Spinal cord (tissue), 10 donors: ENCODE data around the gene ADAP2. TPM values are rescaled to one million over a fixed set of nuclear protein-coding genes. Genes with fewer than 3 reads are reported as not detected.
A peak's percentile ranks its signal among the peaks of the same experiment; 100 is the strongest.

Source experiments
- DNase-seq, 6 donors: peaks; one replicate each; pipeline versions ENCODE4 v3.0.0 to v3.0.0-alpha.2; 2013 to 2015; ENCODE audit warnings: low spot score in 6 of 6, low read depth in 4 of 6
- H3K27ac ChIP-seq: one replicate; pipeline ENCODE4 v1.5.1; 2013; ENCODE audit warnings: low read depth, low read length, control low read depth
- H3K27me3 ChIP-seq: one replicate; pipeline ENCODE4 v1.6.1; 2013; ENCODE audit warnings: low read length; ENCODE audit not compliant: control insufficient read depth, insufficient read depth
- H3K36me3 ChIP-seq: one replicate; pipeline ENCODE4 v1.6.1; 2013; ENCODE audit warnings: low read length; ENCODE audit not compliant: control insufficient read depth, insufficient read depth
- H3K4me1 ChIP-seq: one replicate; pipeline ENCODE4 v1.6.1; 2013; ENCODE audit warnings: low read length; ENCODE audit not compliant: control insufficient read depth, insufficient read depth
- H3K4me3 ChIP-seq: one replicate; pipeline ENCODE4 v1.5.1; 2013; ENCODE audit warnings: low read depth, low read length, control low read depth
- H3K9me3 ChIP-seq: one replicate; pipeline ENCODE4 v1.6.1; 2013; ENCODE audit warnings: low read length; ENCODE audit not compliant: control insufficient read depth, insufficient read depth
- WGBS: methylation state at CpG from one replicate; pipeline ENCODE4 v1.1.5; 2013; ENCODE audit warnings: missing lambda C conversion rate; ENCODE audit not compliant: insufficient coverage; 5-methylcytosine and 5-hydroxymethylcytosine counted together
- polyA plus RNA-seq, 2 donors: library from polyadenylated mRNA; unstranded; fragments of 120-200 nt; gene quantifications; one replicate each; pipeline ENCODE4 v1.2.1, GENCODE V29; 2013; ENCODE audit not compliant: insufficient read length in 2 of 2
- total RNA-seq, 2 donors: library from RNA; depleted of rRNA in 1 of 2; stranded (reverse); fragments of 120-200 nt in 1 of 2; fragments of >200 nt in 1 of 2; gene quantifications; one replicate each; pipeline versions ENCODE4 v1.2.3 to v1.2.4, GENCODE V29; 2013 to 2014
- donor health status: healthy.

The ADAP2 gene
- total and polyA plus RNA-seq, 4 donors, result 8.2 to 15.8 (median 10.2) TPM

- H3K4me1 ChIP-seq, result no peaks in the 10 kb centered on the region
- H3K36me3 ChIP-seq, result no peaks in the 10 kb centered on the region
- no peak for DNase-seq
- H3K27ac ChIP-seq, result no peak overlapping the region
- H3K27me3 ChIP-seq, result peaks cover 13% of the 10 kb centered on the region
- no peaks in the 10 kb centered on the region for H3K9me3 ChIP-seq
- 80% methylated on average over 1 of the region's 5 CpGs for WGBS
- H3K4me3 ChIP-seq, result no peak overlapping the region
These were observed 5.7 kb upstream of the ADAP2 start for GRCh38 chr17:30915833-30916611.

- H3K36me3 ChIP-seq, result no peaks in the 10 kb centered on the region
- no peak overlapping the region for H3K4me3 ChIP-seq
- H3K9me3 ChIP-seq, result no peaks in the 10 kb centered on the region
- no peak overlapping the region for H3K27ac ChIP-seq
- DNase-seq, result no peak
- H3K4me1 ChIP-seq, result peaks cover 3% of the 10 kb centered on the region
- peaks cover 20% of the 10 kb centered on the region for H3K27me3 ChIP-seq
These were observed 4.7 kb upstream of the ADAP2 start for GRCh38 chr17:30917050-30917449.

- 82% methylated on average over 2 of the region's 4 CpGs for WGBS
- no peak overlapping the region for H3K27ac ChIP-seq
- no peaks in the 10 kb centered on the region for H3K36me3 ChIP-seq
- H3K4me3 ChIP-seq, result no peak overlapping the region
- peaks cover 10% of the 10 kb centered on the region for H3K4me1 ChIP-seq
- no peaks in the 10 kb centered on the region for H3K9me3 ChIP-seq
- H3K27me3 ChIP-seq, result peaks cover 44% of the 10 kb centered on the region
- DNase-seq, result no peak
These were observed 1.5 kb upstream of the ADAP2 start for GRCh38 chr17:30920282-30920681.

- Histone ChIP-seq H3K27ac (no peak overlapping the region), H3K36me3 (no peaks in the 10 kb centered on the region), H3K4me1 (peaks cover 10% of the 10 kb centered on the region), H3K9me3 (no peaks in the 10 kb centered on the region), H3K4me3 (no peak overlapping the region), H3K27me3 (peaks cover 45% of the 10 kb centered on the region)
- no peak for DNase-seq
- WGBS, result no CpG with 5 or more reads among the region's 11 CpGs
These were observed 832 bp upstream of the ADAP2 start for GRCh38 chr17:30920683-30921543.

- H3K4me3 ChIP-seq, result no peak overlapping the region
- peak in 1 of 6 donors; percentile 7 for DNase-seq
- H3K27ac ChIP-seq, result no peak overlapping the region
- H3K9me3 ChIP-seq, result no peaks in the 10 kb centered on the region
- peaks cover 10% of the 10 kb centered on the region for H3K4me1 ChIP-seq
- peaks cover 46% of the 10 kb centered on the region for H3K27me3 ChIP-seq
- 2% methylated on average over 60 of the region's 66 CpGs for WGBS
- no peaks in the 10 kb centered on the region for H3K36me3 ChIP-seq
These were observed 688 bp downstream of the ADAP2 start for GRCh38 chr17:30922235-30923030.

- peaks cover 44% of the 10 kb centered on the region for H3K27me3 ChIP-seq
- no peak overlapping the region for H3K4me3 ChIP-seq
- H3K9me3 ChIP-seq, result no peaks in the 10 kb centered on the region
- peaks cover 10% of the 10 kb centered on the region for H3K4me1 ChIP-seq
- no peaks in the 10 kb centered on the region for H3K36me3 ChIP-seq
- 89% methylated on average over 2 of the region's 2 CpGs for WGBS
- no peak overlapping the region for H3K27ac ChIP-seq
- no peak for DNase-seq
These were observed 2.6 kb downstream of the ADAP2 start for GRCh38 chr17:30924341-30924740.

GRCh38 chr17:30926516-30926915 is 4.8 kb downstream of the ADAP2 start:
- Histone ChIP-seq H3K27me3 (peaks cover 28% of the 10 kb centered on the region), H3K9me3 (no peaks in the 10 kb centered on the region), H3K27ac (no peak overlapping the region), H3K36me3 (no peaks in the 10 kb centered on the region), H3K4me3 (no peak overlapping the region), H3K4me1 (peaks cover 10% of the 10 kb centered on the region)
- 40% methylated on average over 2 of the region's 6 CpGs for WGBS
- DNase-seq, result no peak

GRCh38 chr17:30927756-30928155 is 6.0 kb downstream of the ADAP2 start:
- no peak for DNase-seq
- peaks cover under 1% of the 10 kb centered on the region for H3K4me1 ChIP-seq
- H3K27ac ChIP-seq, result no peak overlapping the region
- 98% methylated on average over 4 of the region's 5 CpGs for WGBS
- H3K36me3 ChIP-seq, result no peaks in the 10 kb centered on the region
- H3K9me3 ChIP-seq, result no peaks in the 10 kb centered on the region
- H3K27me3 ChIP-seq, result peaks cover 21% of the 10 kb centered on the region
- no peak overlapping the region for H3K4me3 ChIP-seq

- Histone ChIP-seq H3K27ac (no peak overlapping the region), H3K36me3 (no peaks in the 10 kb centered on the region), H3K4me1 (no peaks in the 10 kb centered on the region), H3K27me3 (peaks cover 12% of the 10 kb centered on the region), H3K4me3 (no peak overlapping the region), H3K9me3 (no peaks in the 10 kb centered on the region)
- DNase-seq, result no peak
- no CpG with 5 or more reads among the region's 3 CpGs for WGBS
These were observed 6.8 kb downstream of the ADAP2 start for GRCh38 chr17:30928584-30928983.
